Esophagus muscularis mucosa (tissue), 4 donors: ENCODE data around the gene CYP27B1.

Source experiments
- CTCF ChIP-seq, 3 experiments: fragments of 200-600 bp in 2 of 3; fragments of 450-650 bp in 1 of 3; sonication (generic) in 2 of 3; IDR thresholded peaks; one replicate each; pipeline ENCODE4 v1.5.1; 2017 to 2019; ENCODE audit warnings: antibody characterized with exemption in 3 of 3, mild to moderate bottlenecking in 2 of 3, moderate library complexity in 1 of 3
- EP300 ChIP-seq: sonication (generic); formaldehyde crosslinking; IDR thresholded peaks from one replicate; pipeline ENCODE4 v1.6.1; 2017; ENCODE audit warnings: antibody characterized with exemption
- POLR2A ChIP-seq: fragments of 450-650 bp; IDR thresholded peaks from one replicate; pipeline ENCODE4 v1.6.1; 2017; ENCODE audit warnings: antibody characterized with exemption, moderate library complexity, mild to moderate bottlenecking, low read depth

- TF ChIP-seq CTCF (IDR thresholded peaks at IDR 0.05) (no peak), POLR2A (no peak), EP300 (no peak)
These were observed 31.1 kb upstream of the CYP27B1 start for GRCh38 chr12:57797933-57798332.
